HG03039 (cell line): Measurements from ENCODE around the gene PNPT1.

Experiments
- ATAC-seq: cut with Tn5 transposase; IDR thresholded peaks from one replicate; pipeline ENCODE4 v1.9.1; 2021; ENCODE audit warnings: mild to moderate bottlenecking, moderate library complexity; ENCODE audit not compliant: unreplicated experiment

PNPT1 gene

DNA sequence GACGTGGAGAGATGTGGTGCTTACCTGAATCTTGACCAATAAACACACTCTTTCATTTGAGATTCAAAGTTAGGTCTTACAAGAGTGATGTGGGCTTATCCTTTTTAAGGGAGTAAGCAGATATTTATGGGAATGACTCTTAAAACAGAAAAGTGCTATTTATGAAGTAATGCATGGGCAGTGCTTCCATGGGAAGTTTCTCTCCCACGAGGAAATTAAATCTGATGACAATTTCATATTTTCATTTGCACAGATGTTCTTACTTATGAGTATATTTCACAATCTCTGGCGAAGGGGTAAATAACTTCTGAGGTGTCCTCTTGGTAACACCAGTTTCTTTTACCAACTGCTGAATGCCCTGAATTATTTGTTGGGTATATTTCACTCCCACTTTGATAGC is 21.0 kb downstream of the PNPT1 start:
- ATAC-seq: no peak

DNA sequence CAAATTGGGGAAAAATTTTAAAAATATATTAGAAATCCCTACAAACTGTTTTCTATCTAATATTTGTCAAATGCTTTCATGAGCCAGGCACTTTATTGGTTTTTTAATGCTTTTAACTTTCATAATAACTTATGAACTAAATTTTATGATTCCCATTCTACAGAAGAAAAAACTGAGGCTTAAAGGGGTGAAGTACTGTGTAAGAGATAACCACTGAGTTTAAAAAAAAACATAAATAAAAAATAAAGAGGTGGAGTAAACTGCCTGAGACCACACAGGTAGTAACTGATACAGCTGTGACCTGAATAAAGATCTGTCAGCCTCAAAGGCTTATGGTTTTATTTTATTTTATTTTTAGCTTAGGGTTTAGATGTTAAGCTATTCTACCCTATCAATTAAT is 24.7 kb downstream of the PNPT1 start:
- ATAC-seq: no peak

DNA sequence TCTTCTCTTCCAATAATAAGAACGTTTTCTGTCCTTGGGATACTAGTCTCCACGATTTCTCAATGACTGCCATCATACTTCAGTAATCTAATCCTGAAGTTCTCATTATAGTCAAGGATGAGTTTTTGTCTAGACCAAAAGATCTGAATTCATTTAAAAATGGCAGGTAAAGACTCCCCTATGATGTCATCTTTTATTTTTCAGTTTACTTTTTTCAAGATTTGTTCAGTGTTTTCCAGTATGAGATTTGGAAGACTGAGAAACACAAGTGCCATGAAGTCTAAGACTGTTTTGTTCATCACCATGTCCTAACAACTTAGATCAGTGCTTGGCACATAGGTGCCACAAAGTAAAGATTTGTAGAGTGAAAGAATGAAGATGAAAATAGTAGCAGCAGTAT is 40.4 kb downstream of the PNPT1 start:
- ATAC-seq: no peak

DNA sequence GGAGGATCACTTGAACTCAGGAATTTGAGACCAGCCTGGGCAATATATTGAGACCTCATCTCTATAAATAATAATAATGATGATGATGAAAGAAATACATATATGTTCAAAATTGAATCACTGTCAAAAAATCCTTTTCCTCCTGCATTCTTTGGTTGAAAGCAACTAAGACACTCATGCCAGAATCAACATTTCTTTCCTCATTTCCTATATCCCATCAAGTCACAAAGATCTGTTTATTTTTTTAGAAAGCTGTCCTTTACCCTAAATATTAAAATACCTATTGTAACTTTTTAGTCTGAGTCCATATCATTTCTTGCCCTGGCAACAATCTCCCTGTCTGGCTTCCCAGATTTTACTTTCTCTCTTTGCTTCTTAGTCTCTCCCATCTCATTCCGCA is 44.4 kb downstream of the PNPT1 start:
- ATAC-seq: no peak

DNA sequence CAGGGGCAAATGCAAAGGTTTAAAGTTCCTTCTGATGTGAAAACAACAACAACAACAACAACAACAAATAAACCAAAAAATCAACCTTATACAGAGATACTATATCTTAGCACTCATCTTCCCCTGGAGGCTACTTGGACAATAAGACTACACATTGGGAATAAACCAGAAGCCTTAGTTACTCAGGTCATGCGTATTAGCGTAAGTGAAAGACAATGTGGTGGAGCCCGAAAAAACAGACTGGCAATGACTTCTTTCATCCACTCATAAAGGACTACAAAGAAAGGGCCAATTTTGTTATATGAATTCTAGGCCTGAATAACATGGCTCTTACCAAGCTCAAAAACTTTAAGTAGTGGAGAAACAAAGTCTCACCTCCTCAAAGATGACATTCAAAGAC is 56.8 kb downstream of the PNPT1 start:
- no peak for ATAC-seq

DNA sequence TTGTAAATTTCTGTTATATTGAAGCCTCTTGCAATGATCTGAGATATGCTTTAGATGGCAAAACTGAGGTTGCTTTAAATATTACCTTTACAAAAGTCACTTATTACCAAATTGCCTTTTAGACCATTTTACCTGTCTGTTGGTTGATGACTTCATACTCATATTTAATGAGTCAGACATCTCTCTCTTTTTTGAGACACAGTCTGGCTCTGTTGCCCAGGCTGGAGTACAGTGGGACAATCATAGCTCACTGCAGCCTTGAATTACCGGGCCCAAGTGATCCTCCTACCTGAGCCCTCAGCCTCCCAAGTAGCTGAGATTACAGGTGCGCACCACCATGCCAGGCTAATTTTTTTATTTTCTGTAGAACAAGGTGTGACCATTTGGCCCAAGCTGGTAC is 64.7 kb downstream of the PNPT1 start:
- ATAC-seq: no peak

DNA sequence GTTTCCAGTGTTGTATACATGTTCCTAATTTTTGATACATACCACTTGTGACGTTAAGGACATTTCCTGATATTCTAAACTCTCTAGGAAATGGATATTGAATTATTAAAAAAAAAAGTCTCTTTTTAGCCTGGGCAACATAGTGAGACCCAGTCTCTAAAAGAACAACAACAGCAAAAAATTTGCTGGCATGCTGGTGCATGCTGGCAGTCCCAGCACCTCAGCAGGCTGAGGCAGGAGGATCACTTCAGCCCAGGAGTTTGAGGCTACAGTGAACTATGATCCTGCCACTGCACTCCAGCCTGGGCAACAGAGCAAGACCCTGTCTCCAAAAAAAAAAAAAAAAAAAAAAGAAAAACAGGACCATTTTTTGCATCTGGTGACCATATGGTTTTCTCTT is 65.7 kb downstream of the PNPT1 start:
- ATAC-seq: no peak

DNA sequence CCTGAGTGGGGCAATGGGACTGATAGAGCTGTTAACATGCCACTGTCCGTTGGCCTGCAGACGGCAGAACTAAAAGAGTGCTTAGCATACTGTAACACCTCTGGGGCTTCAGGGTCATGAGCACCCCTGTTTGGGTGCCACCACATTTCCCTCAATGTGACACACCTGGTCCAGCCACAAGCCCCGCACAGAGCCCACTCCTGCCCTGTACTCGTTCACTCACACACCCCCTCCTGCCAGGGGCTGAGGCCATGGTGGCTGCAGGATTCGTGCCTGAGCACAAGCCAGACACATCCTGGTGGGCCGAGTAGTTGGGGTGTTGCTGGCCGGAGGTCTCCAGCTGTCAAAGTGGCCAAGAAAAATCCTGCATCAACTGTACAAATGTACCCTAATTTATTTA is 71.8 kb downstream of the PNPT1 start:
- no peak for ATAC-seq

DNA sequence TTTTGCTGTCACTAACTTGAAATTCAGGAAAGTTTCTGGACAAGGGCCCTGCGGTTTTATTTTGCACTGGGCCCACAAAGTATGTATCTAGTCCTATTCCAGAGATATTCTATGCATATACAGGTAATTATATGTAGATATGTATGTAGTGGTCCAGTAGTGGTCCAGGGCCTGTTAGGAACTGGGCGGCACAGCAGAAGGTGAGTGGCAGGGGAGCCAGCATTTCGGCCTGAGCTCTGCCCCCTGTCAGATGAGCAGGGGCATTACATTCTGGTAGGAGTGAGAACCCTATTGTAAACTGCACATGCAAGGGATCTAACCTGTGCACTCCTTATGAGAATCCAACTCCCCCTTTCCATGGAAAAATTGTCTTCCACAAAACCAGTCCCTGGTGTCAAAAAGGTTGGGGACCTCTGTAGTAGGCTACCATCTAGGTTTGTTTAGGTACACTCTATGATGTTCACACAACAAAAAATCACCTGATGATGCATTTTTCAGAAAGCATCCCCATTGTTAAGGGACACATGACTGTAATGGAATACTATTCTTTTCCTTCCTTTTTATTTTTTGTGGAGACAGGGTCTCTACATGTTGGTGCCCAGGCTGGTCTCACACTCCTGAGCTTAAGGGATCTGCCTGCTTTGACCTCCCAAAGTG is 73.4 kb downstream of the PNPT1 start:
- no peak for ATAC-seq

DNA sequence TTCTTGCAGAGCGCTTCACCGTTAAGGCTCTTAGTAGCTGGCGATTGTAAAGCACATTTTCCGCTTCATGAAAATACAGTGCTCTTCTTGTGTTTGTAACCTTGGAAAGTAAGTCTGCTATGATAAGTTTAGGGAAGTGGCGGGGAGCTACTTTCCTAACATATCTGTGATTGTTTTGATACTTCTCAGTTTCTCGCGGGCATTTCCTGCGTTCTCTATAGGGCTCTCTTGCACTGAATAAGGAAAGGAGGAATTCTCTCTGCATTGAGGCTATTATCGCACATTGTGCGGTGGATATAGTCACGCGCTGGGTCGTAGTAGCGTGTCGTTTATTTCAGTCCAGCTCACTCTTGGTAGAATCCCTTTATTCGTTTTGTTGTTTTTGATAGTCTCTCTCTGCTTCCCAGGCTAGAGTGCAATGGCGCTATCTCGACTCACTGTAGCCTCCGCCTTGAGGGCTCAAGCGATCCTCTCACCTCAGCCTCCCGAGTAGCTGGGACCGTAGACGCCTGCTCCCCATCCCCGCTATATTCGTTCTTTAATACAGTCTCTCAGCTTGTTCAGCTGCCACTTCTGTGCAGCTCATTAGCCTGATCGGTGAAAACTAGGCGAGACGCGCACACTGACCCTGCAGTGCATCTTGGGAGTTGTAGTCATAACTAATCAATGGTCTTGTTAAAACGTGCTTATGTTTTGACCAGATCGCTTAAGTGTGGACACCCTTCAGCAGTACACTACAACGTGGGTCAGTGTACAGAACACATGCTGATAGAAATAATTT is 75.2 kb downstream of the PNPT1 start:
- peak; percentile 34 for ATAC-seq

DNA sequence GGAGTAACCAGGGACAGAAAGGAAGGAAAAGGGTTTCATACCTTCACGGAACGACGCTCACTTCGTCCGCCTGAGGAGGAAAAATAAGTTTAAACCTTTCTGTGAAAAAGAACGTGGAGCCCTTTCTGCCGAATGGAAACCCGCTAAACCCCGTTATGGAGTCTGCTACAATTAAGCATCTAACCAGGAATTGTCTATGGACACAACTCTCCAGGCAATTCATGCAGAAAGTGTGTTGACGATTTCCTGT is 75.7 kb downstream of the PNPT1 start:
- ATAC-seq: no peak

DNA sequence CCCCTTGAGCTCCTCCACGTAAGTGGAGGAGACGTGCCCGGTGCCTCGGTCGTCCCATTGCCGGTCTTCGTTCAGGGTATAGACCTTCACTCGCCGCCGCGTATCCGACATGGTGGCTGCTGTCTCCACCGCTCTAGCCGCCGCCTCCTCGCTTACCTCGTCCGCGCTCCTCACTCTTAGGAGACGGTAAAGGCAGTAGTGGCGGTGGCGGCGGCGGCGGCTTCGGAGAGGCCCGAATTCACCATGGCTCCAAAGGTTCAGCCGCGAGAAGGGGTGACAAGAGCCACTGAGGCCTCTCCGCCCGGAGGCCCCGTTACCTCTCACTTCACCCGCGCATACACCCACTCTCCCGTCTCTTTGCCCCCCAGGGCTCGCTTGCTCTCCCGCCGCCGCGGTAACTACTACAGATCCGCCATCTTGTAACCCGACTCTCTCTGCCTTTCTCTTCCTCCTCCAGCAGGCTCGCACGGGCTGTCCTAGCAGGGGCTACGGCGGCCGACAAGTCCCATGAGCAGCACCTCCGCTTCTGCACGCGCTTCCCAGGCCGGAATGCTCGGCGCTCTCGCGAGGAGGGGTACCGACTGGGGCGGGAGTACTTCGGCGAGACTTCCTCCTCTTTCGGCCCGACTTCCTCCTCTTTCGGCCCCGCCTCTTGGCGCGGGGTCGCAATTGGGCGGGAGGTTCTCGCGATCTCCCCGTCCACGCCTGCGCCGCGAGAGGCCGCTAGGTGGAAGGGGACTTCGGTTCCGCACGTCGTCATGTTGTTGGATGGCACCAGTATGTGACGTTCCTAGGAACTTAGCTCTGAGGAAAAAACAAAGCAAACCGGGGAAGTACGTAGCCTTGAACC is 76.2 kb downstream of the PNPT1 start, which contains the start of gene PPP4R3B:
PPP4R3B (minus strand) TSS at position 448 of the 850 bp plus-strand sequence; CDS start at position 111, 337 bp downstream.
- peak; percentile 84 for ATAC-seq

DNA sequence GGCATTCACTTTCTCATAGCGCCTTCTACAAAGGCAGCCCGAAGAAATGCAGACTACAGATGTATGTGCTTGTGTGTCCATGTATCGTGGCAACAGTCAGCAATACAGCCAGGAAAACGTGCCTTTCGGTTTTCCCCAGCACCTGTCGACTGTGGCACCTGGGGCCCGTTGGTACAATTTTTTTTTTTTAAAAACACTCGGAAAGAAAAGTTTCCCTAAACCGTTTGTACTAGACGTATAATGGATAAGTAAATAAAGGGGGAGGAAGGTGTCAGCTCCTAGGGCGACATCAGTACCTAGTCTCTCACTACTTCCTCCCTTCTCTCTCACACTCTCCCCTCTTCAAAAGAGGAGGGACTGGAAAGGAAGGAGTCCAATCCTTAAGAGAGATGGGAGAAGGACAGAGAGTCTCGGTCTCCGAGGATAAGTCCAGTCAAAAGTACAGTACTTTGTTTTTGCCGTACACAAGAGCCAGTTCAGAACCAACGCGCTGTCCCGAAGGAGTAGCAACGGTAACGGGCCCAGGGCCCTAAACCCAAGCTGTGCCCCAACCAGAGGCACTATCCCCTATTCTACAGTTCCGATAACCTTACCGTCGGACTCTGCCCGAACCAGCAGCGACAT is 77.0 kb downstream of the PNPT1 start:
- ATAC-seq: peak; percentile 1

DNA sequence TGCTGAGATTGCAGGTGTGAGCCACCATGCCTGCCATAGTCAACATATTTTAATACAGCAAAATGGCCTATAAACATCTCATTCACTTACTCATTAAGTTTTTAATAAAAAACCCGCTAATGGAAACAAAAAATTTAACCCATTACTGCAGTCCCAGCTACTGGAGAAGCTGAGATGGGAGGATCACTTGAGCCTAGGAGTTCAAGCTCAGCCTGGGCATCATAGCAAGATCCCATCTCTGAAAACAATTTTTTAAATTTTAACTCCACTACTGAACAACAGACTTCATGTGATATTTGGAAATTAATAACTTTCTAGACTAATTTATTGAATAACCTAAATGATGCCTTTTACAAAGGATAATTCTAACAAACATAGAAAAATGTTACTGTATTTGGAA is 81.6 kb downstream of the PNPT1 start:
- ATAC-seq: no peak

DNA sequence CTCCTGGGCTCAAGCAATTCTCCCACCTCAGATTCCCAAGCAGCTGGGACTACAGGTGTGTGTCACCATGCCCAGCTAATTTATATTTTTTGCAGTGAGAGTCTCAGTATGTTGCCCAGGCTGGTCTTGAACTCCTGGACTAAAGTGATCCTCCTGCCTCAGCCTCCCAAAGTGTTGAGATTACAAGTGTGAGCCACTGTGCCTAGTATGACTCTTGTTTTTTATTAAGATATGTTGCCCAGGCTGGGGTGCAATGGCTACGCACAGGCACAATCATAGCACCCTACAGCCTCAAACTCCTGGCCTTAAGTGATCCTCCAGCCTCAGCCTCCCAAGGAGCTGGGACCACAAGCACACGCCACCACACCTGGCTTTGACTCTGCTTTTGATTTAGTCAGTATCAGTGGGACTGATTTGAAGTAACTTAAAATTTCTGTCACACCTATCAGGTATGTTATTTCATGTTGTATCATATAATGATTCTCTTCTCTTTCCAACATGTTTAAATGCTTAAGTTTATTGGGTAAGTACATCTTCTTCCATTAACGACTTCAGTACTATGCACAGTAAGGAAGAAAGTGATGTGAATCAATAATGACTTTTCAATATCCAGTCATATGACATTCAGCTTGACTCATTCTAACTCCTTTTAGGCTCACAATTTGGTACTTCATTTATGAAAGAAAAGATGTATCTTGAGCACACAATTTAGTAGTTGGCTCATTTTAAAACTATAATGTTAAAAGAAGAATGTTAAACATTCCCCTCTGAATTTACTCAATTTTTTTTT is 82.5 kb downstream of the PNPT1 start:
- no peak for ATAC-seq

DNA sequence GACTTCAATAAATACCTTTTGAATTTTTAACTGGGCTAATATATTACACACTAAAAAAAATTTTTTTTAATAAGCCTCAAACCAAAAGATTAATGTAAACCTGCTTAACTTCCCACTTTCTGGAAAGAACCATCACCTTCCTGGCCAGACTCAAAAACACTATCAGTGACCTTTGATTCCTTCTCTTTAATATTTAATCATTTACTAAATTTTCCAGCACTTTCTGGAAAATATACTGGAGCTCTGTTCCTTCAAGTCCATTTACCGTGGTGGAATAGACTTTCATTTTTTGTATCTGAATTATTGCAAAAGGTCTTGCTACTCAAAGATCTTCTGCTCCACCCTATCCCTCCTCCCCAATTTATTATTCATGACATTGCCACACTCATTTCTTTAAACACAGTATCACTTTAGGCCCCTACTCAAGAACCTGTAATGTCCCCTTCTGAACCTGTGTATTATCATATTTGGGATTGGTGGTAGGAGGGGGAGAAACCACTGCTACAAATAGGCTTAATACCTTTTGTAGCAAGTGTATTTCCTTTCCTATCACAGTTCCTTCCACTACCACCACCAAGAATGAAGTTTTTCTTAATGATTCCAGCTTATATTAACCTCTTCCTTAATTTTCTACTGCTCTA is 83.6 kb downstream of the PNPT1 start:
- no peak for ATAC-seq

DNA sequence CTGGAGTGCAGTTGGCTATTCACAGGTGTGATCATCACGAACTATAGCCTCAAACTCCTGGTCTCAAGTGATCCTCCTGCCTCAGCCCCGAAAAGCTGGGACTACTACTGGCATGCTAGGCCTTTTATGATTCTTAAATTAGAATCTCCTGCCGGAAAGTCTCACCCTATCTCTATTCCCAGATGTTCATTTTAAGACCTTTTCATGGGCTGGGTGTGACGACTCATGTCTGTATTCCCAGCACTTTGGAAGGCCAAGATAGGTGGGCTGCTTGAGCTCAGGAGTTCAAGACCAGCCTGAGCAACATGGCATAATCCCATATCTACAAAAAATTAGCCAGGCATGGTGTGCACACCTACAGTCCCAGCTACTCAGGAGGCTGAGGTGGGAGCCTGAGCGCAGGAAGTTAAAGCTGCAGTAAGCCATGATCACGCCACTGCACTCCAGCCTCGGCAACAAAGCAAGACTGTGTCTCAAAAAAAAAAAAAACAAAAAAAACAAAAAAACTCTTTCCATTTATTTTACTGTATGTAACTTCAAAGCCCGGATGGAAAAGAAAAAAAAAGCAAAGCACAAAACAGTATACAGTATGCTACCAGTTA is 84.3 kb downstream of the PNPT1 start:
- no peak for ATAC-seq

DNA sequence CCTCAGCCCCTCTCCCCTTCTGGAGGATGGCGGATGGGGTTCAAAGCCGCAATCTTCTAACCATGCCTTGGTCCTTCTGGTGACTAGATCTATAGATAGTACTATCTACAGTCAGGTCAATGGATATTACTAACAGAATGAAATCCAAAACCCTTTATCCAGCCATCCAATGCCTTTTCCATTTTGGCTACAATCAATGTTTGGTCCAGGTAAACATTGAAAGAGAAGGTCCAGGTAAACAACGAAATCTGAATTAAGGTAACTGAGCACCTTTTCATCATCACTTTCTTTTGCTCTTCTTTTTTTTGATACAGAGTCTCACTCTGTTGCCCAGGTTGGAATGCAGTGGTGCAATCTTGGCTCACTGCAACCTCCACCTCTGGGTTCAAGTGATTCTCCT is 85.9 kb downstream of the PNPT1 start:
- ATAC-seq: no peak

DNA sequence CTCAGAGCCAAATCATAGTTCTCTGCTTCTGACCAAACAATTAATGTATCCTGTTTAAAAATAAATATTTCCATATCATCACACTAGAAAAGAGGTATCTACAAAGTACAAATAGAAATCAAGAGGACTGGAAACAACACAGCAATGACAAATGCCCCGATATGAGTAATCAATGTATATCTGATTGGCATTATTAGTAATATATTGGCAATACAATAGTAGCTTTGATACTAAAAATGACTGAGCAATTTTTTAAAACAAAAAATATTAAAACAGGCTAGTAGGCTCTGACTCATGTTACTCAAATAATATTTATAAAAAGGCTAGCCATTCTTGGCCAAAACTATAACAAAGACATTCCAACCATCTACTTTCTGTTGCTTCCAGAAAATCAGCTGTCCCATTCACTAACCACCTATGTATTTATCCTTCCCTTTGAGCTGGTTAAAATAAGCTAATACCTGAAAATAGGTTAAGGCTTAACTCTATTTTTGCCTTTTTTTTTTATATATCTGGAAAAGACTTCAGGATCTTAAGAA is 89.5 kb downstream of the PNPT1 start:
- no peak for ATAC-seq

DNA sequence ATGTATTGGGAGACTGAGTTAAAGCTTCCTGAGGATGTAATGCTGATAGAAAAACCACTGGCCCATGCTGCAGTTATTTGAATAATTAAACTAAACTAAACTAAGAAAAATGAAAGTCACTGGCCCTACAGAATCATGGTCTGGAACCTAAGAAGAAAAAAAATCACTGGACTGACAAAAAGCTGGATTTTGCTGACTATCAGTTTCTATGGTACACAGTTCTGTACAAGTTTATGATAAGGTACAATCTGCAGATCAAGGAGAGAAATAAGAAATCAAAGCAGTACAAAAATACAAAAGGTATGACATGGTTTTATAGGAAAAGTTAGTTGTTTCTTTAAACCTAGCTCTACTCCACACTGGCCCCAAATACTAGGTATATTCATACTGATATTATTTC is 91.8 kb downstream of the PNPT1 start:
- ATAC-seq: no peak
